IMR-90 (cell line): ENCODE measurements around the gene RAP1GAP.

Source experiments
- CTCF ChIP-seq: conservative IDR thresholded peaks from 2 replicates; pipeline ENCODE4 v1.5.1; 2012; ENCODE audit warnings: mild to moderate bottlenecking, low read depth, low read length, improper control_type of control experiment
- MXI1 ChIP-seq: IDR thresholded peaks from 2 replicates; pipeline ENCODE4 v1.6.1; 2012; ENCODE audit warnings: low read depth, mild to moderate bottlenecking, low read length, moderate library complexity, borderline replicate concordance
- POLR2A ChIP-seq: IDR thresholded peaks from 2 replicates; pipeline ENCODE4 v1.6.1; 2012; ENCODE audit warnings: mild to moderate bottlenecking, low read depth, low read length
- USF2 ChIP-seq: fragments of 150-350 bp; IDR thresholded peaks from 2 replicates; pipeline ENCODE4 v1.6.1; 2017; ENCODE audit warnings: mild to moderate bottlenecking, antibody characterized with exemption, low read length, low read depth

- TF ChIP-seq CTCF (no peak), MXI1 (no peak), USF2 (no peak), POLR2A (no peak)
These were observed 106.3 kb downstream of the RAP1GAP start for GRCh38 chr1:21562896-21563295.
